GM19023 (cell line): Measurements from ENCODE around the gene SPAG6.
"Not testable (repeated sequence)": the region's sequence is repeated elsewhere in the genome, so short reads cannot be mapped to it uniquely, and the experiment has no call there.

ENCODE experiments used
- ATAC-seq: cut with Tn5 transposase; IDR thresholded peaks from one replicate; pipeline ENCODE4 v1.9.1; 2021; ENCODE audit warnings: mild to moderate bottlenecking, moderate library complexity; ENCODE audit not compliant: unreplicated experiment

Gene SPAG6

DNA sequence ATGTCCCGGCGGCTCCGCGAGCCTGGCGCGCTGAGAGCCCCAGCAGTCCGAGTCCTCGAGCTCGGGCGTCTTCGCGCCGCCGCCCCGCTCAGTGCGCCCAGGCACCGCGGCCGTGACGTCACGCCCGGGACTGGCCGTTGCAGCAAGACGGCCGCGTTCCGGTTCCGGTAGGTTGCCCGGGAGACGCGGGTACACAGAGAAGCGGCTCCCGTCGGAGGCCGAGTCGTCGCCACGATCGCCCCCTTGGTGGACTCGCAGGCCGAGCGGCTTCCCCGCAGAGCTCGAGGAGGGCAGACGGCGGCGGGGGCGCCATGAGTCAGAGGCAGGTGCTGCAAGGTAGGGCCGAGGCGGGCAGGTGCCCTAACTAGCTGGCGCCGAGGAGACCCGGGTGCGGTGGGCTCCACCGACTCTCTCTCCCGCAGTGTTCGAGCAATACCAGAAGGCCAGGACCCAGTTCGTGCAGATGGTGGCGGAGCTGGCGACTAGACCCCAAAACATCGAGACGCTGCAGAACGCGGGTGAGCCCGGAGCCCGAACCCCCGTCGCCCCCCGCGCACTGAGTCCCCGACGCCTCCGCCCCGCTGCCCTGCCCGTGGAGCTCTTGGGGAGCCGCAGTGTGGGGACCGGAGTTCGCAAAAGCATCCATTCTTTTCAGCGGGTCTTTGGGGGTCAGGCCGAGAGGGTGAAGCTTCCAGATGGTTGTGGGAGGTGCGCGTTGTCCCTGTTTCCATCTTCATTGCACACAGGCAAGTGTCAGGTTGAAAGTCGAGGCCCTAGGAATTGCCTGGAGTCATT, at the start of gene SPAG6:
TSS of gene SPAG6 (plus strand) at position 196 of the 795 bp plus-strand sequence. CDS start at position 312, 116 bp downstream.
- ATAC-seq: peak; percentile 41

DNA sequence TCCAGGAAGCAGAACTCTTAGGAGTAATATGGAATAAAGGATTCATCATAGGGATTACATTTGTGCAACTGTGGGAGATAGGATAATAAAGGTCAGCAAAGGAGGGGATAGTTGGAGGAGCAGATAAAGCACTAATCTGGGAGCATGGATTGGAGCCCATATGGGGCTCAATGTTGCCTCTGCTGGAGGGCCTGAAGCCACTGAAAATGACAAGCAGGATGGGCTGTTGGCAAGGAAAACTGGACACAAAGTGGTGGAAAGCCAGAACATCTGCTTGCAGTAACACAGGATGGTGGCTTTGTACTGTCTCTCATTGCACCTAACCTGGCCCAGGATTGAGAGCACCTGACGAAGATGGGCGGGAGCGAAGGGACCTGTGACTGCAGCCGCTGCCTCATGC, 44.1 kb upstream of the SPAG6 start:
- no peak for ATAC-seq

DNA sequence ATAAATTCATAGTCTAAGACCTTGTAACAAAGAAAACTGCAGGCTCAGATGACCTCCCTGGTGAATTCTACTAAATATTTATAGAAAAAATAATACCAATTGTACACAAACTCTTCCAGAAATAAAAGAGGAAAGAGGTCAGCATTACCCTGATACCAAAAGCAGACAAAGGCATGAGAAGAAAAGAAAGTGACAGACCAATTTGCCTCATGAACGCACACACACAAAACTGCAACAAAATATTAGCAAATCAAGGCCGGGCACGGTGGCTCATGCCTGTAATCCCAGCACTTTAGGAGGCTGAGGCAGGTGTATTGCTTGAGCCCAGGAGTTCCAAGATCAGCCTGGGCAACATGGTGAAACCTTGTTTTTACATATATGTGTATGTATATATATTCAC, 41.8 kb upstream of the SPAG6 start:
- no peak for ATAC-seq

DNA sequence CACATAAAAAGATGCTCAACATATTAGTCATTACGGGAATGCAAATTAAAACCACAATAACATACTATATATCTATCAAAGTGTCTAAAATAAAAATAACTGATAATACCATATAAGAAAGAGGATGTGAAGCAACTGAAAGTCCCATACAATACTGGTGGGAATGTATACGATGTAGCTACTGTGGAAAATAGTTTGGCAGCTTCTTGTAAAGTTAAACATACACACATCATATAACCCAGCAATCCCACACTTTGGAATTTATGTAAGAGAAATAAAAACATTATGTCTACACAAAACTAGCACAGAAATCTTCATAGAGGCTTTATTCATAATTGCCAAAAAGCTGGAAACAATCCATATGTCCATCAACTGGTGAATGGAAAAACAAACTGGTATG, 39.6 kb upstream of the SPAG6 start:
- ATAC-seq: no peak

DNA sequence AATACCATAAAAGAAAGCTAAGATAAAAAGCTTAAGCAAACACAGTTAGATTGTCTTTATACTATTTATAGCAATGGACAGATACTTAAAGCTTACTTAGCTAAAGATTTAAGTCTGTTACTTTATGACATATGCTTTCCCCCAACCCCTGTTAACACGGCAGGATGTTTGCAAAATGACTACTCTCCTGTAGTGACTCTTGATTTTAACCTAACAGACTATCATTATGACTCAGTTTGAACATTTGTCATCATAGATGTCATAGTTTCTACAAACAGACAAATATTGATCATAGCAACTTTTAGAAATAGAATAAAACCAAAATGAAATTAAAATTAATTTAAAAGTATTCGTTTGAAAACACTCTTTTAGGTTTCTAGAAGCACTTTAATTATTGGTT, 36.9 kb upstream of the SPAG6 start:
- peak; percentile 97 for ATAC-seq

DNA sequence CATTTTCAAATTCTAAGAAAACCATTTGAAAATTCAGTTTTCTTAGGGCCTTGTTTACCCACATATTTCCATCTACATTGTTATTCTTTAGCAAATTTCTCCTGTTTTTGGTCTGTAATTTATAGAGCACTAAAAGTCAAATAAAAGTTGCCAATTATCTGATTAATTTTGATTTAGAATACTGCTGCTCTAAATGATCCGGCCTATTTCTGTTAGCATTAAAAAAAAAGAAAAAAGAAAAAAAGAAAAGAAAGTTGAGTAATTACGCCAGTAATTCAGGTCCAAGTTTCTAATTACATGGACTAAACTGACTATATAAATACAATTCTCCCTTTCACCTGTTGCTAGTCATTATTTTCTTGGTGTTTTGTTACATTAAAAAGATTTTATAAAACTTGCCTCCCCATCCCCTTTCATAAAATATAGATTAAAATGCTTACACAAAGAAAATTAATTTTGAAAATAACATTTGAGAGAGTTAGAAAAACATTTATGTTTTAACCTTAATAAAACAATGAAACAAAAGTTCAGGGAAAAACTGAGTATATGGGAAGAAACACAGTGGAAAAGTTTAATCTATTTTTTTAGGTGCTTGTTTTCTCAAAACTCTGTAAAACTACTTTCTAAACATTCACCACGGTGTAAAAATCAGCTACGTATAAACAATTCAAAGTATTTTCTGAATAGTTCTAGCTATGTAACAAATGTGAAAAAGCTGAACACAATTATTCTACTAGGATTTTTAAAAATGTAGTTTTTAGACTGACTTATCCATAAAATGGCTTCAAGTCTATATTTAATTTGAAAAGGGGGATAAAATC, 35.9 kb upstream of the SPAG6 start:
- no peak for ATAC-seq

DNA sequence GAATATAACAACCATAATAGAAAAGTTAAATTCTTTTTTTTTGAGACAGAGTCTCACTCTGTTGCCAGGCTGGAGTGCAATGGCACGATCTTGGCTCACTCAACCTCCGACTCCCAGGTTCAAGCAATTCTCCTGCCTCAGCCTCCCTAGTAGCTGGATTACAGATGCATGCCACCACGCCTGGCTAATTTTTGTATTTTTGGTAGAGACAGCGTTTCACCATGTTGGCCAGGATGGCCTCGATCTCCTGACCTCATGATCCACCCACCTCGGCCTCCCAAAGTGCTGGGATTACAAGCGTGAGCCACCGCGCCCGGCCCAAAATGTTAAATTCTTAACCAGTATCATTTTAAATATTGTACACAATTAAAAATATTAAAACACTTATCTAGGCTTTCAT, 35.3 kb upstream of the SPAG6 start:
- ATAC-seq: not testable (repeated sequence)

DNA sequence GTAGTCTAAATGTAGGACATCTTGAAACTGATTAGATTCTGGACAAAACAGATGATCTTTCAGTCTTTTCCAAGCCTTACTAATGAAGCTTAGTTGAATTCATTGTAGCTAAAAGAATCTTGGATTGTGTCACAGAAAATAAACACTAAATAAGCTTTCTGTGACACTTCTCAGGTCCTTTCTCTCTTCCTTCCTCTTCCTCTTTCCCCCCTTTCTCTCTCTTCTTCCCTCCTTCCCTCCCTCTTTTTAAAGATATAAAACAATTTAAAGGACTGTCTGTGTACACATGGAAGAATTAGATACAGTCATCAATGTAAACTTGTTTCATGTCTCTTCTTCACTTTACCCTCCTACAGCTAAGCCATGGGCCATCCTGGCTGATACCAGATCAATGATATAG, 34.4 kb upstream of the SPAG6 start:
- ATAC-seq: no peak

DNA sequence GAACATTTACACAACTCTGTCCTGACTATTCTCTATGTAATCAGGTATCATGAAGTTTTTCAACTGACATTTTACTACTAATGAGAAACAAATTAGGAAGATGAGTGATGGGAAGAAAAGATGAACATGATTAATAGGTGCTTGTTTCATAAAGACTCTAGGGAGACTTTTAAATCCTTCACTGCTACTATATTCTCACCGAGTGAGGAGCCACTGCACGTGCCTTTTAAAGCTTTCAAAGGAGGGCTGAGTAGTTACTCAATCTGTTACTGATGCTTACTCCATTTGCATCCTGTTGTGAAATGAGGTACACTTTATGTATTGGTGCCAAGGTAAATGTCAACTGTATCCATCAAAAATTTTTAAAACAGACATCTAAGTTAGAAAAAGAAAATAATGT, 30.4 kb upstream of the SPAG6 start:
- ATAC-seq: no peak

DNA sequence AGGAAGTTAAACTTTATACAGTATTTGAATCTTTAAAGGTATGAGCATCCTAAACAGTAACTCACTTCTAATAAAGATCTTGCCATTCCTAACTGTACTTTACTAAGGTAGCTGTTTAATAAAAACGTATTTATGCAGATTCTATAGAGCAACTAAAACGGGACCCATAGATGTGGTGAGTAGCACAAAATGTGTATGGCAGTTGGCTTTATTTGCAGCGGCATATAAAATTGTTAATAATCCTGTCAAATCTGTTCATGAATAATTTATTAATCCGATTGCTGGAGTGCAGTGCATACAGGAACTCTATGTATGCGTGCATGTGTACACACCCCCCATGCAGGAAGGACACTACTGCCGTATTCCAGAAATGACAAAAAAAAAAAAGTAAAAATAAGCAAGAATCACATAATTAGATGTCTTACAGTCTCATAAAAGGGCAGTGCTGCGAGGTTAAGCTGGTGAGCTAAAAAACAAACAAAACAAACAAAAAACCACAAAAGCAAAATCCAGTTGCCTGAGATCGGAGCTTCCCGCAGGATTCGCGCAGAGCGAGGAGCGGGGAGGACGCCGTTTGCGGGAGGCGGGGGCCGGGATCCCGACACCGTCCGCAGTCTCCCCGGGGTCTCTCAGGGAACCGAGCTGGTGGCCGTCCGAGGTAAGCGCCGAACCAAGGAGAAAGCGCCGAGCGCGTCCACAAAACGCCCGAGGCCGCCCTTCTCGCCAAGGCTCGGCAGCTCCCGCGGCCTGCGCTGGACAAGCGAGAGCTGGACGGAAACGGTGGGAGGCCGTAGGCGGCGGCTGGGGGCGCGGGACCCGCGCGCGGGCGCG, 29.6 kb upstream of the SPAG6 start:
- peak; percentile 28 for ATAC-seq

DNA sequence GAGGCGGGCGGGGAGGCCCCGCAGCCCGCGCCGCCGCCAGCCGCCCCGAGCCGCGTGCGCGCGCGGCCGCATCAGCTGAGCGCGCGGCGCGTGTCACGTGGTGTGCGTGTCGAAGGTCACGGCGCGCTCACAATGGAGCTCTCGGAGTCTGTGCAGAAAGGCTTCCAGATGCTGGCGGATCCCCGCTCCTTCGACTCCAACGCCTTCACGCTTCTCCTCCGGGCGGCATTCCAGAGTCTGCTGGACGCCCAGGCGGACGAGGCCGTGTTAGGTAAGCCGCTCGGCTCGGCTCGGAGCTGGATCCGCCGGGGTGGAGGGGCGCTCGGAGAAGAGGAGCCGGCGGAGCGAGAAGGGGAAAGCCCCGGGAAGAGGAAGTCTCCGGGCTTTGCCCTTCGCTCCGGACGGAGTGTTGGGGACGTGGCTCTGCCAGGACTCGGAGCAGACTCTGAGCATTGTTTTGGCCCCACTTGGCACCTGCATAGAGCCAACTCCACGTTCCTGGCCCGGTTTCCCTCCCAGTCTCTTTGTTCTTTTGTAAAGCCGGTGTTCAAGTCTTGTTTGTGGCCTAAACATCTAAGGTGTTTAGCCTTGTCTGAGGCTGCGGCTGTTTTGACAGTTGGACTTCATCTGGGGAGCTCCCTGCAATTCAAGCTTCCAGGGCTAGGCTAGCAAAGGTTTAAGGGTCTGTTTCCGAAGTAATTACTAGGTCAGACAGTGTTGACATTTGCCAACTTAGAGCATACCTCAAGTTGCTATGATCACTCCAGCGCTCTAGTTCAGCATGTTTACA, 28.8 kb upstream of the SPAG6 start, which contains the start of gene COMMD3:
TSS of gene COMMD3 (plus strand) at position 103 of the 790 bp plus-strand sequence. CDS start at position 133, 30 bp downstream.
- ATAC-seq: peak; percentile 70

DNA sequence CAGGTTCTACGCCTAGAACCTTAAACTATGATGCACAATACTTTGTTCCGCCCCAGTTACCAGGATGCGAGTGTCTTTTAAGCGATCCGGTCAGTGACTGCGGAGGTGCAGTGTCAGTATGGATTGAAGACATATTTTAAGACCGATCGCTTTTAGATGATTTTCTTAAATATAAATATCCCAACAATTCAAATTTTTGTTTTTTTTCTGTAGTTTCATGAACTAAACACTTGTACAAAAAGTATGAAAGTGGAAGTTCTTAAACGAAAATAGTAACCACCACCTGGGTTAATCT, 28.3 kb upstream of the SPAG6 start:
- ATAC-seq: peak; percentile 26

DNA sequence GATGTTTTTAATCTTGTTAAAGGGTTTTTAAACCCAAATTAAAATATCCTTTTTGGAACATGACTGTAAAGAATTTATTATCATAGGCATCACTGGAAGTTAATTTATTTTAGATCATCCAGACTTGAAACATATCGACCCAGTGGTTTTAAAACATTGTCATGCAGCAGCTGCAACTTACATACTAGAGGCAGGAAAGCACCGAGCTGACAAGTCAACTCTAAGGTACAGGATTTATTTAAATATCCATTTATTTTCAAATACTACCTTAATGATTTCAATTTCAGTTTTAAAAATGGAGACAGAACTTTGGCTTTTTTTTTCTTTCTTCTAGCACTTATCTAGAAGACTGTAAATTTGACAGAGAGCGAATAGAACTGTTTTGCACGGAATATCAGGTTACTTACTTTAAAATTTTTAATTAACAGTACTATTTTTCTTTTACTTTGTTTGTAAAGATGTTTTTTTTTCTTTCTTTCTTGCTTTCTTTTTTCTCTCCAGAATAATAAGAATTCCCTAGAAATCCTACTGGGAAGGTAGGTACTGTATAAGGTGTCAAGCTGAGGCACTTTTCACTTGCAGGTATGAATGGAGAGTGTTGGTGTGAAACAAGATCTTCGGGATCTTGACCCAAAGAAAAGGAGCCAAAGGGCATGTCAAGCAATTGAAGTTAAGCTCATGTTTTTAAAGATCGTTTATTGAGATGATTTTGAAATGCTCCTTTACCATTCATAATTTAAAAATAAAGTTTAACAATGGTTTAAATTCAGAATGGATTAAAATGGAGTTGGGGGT, 27.3 kb upstream of the SPAG6 start:
- ATAC-seq: no peak

DNA sequence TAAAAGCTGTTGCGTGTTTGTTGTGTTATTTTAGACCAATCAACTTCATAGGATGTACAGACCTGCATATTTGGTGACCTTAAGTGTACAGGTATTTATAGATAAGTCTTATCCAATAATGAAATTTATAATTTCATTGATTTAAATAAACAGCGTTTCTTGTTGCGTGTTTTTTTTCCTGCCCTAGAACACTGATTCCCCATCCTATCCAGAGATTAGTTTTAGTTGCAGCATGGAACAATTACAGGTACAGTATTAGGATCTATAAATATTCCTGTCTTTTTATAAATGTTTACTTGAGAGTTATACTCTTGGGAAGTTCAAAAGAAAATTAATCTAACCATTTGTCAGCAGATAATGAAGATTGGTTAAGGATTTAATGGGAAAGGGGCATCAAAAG, 26.5 kb upstream of the SPAG6 start:
- no peak for ATAC-seq

DNA sequence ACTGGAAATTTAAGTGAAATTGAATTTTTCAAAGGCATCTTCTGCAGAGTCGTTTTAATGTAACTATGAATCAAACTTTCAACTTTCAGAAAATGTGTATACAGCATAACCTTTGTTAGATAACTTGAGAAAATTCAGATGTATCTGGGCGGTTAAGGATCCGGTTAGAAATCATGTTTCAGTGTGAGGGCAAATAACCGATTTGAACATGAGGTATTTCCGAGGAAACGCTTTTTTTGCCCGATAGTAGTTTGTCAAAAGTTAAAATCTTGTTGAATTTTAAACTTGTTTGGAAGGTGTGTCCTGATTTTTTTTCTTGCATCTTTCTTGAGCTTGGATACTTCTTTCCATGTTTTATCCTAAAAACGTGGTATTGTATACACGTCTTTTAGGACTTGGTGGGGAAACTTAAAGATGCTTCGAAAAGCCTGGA, 25.7 kb upstream of the SPAG6 start:
- no peak for ATAC-seq

DNA sequence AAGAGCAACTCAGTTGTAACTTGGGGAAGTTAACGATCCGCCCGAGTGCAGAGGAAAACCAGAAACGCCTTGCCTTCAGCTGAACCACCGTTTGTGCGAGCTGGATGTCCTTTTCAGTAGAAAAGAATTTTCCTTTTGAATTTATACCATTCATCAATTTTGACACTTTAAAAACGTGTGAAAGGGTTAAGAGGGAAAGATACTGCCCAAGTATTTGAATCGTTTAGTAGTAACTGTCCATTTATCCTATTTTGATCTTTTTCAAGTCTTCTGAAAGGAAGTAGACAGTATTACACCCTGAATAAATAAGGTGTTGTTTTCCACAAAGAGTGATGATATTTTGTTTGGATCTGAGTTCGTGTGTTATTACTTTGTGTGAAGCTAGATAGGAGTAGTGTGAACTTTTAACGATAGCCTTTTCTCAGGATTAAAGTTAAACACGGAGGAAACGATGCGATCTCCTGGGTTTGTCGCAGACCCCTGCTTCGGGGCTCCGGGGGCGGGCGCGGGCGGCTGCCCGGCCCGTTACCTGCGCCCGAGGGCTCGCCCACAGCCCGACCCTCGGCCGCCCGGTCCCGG, 25.2 kb upstream of the SPAG6 start:
- ATAC-seq: no peak

DNA sequence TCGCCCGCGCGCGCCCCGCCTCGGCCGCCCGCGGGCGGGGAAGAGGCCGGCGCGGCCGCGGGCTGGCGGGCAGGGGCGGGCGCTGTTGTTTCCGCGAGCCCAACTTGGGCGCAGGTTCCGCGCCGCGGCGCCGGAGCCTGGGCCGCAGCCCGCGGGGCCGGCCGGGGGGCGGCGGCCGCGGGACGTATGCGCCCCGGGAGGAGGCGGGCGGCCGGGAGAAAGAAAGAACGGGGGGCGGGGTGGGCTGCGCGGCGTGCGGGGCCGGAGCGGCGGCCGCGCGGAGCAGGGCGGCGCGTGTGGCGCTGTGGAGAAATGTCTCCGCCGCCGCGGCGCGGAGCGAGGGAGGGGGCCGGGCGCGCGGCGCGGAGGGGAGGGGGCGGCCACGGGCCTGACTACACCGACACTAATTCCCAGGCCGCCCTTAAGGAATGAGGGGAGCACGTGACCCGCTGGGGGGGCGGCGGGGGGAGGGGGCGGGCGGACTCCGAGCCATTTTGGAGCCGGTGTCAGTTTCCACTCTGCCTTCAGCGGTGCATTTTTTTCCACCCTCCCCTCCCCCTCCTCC, 24.6 kb upstream of the SPAG6 start, which contains the start of gene BMI1:
TSS of gene BMI1 (plus strand) at position 509 of the 565 bp plus-strand sequence. CDS start 5,351 bp downstream, outside the sequence.
- ATAC-seq: peak; percentile 22

DNA sequence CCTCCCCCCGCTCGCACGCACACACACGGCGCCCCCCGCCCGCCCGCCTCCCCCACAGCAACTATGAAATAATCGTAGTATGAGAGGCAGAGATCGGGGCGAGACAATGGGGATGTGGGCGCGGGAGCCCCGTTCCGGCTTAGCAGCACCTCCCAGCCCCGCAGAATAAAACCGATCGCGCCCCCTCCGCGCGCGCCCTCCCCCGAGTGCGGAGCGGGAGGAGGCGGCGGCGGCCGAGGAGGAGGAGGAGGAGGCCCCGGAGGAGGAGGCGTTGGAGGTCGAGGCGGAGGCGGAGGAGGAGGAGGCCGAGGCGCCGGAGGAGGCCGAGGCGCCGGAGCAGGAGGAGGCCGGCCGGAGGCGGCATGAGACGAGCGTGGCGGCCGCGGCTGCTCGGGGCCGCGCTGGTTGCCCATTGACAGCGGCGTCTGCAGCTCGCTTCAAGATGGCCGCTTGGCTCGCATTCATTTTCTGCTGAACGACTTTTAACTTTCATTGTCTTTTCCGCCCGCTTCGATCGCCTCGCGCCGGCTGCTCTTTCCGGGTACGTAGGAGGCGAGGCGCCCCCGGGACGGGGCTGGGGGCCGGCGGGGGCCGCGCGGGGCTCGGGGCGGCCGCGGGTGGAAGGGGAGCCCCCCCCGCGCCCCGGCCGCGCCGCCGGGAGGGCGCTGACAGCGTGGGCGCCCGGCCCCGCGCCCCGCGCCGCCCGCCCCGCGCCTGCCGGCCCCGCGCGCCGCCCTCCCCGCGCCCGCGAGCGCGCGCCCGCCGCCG, 24.0 kb upstream of the SPAG6 start:
- ATAC-seq: peak; percentile 16
